Fibroblast of skin of scalp (primary cell): ENCODE measurements around the gene SIM1.
A peak's percentile ranks its signal among the peaks of the same experiment; 100 is the strongest.
"Not testable (repeated sequence)": the region's sequence is repeated elsewhere in the genome, so short reads cannot be mapped to it uniquely, and the experiment has no call there.

Experiments used
- DNase-seq: peaks from one replicate; pipeline ENCODE4 v3.0.0-alpha.2; 2013

SIM1 gene

GRCh38 chr6:100426744-100427338 lies 37.9 kb downstream of the SIM1 start:
- no peak for DNase-seq

DNA sequence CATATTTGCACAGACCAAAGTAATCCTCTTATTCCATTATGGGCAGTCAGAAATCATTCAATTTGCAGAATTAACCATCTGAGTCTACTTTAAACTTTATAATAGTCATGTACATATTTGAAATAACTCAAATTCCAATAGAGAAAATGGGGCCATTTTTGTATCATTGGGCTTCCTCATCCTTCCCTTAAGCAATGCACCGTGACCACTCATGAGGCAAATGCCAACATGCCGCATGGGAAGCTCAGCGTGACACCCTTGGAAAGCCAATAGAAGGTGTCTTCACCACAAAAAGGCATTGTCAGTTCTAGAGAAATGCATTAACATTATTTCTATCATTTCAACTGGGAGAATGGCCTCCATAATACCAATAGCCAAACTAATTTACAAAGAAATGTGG lies 38.5 kb downstream of the SIM1 start:
- peak; percentile 64 for DNase-seq

DNA sequence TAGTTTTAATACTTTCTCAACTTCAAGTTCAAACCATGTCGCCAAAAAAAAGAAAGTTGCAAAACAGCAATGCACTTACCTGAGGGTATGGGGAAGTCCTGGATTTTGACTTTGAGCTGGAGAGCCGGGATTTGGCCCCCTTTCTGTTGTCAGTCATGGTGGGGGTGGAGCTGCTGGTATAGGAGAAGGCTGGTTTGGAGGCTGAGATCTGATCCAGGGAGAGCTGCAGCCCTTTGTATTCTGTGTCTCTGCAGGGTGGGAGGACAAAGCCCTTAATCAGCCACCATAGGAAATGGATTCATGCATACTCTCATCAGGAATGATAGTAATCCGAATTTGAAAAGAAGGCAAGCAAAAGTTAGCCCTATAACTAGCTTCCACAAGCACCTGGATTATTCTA lies 44.0 kb downstream of the SIM1 start:
- DNase-seq, result no peak

DNA sequence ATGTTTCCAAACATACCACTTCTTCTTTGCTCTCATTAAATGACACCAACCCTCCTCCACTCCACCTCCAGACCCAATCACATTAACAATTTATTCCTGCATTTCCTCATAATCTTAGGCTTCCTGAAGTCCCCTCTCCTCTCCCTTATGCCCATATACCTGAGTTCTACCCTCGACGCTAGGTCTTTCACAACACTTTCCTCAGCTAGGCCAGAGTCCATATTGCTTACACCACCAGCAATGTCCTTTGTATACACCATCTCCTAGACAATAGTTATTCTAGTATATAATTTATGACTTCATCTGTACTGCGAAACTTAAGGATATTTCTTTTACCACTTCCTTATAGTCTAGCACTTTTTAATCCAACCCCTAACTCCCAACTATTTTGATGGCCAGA lies 47.7 kb downstream of the SIM1 start:
- no peak for DNase-seq

DNA sequence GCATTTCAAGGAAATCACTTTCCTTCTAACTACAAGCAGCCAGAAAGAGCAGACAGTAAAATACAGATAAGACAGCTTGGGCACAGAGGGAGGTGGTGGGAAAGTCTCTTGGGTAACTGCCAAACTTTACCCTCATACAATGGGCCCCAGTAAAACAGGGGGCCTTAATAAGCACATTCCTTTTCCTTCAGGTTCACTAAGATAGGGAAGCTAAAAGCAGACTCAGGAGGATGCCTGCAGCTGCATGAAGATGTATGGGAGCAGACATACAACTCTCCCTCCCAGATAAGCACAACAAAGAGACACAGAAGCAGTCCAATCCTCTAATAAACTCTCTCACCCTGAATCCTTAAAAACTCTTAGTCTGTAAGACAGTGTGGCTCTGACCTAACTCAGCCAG lies 49.0 kb downstream of the SIM1 start:
- DNase-seq, result no peak

- no peak for DNase-seq
Observed at GRCh38 chr6:100412872-100413271, 51.8 kb downstream of the SIM1 start.

DNA sequence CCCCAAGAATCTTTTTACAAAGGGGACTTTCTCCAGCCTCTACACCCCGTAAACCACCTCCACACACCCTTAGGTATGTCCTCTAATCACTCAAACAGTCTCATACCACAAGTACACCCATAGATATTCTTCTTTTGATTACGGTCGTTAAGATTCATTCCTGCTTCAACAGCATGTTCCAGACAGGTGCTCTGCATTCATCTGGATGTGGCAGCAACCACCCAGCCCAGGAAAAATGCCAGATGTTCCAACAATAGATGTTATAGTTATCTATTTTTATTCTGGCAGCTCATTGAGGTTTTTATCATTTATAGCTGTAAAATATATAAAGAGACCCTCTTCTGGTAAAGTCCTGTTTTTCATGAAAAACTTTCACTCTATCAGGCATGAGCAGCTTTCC lies 60.7 kb downstream of the SIM1 start:
- no peak for DNase-seq

GRCh38 chr6:100393493-100393892 lies 71.2 kb downstream of the SIM1 start:
- no peak for DNase-seq

DNA sequence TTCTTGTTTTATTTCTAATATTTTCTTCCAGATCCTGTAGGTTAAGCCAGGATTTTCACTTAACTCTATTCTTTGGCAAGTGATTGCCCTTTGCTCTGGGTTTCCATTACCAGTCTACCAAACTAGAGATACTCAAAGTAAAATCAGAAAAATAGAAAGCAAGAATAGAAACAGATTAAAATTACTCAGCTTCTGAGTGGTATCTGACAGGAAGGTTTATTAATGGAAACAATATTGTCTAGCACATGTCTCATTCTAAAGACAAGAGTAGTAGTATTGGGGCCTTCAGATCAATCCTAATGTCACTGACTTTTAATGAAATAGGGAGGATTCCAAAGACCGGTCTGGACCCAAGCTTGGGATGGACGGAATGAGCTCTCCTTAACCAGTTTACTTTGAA lies 72.3 kb downstream of the SIM1 start:
- no peak for DNase-seq

GRCh38 chr6:100388868-100389519 lies 75.7 kb downstream of the SIM1 start:
- DNase-seq, result no peak

GRCh38 chr6:100382767-100383195 lies 81.9 kb downstream of the SIM1 start:
- DNase-seq, result no peak

GRCh38 chr6:100382031-100382430 lies 82.7 kb downstream of the SIM1 start:
- no peak for DNase-seq

DNA sequence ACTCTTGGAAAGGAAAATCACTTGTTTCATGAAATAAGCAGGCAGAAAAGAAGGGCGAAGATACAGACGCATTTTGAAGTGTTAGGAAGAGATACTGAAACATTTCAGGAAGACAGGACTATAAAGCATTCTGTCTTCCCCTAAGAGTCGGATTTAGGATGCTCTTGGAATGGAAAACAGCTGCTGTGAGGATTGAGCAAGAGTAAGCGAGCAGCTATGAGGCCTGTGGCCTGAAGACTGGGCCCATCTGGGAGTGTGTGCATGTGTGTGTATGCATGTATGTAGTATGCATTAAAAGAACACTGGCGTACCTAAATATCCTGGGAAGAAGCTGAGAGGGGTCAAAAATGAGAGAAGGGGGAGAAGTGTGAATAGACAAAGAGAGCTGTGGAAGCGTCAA lies 83.6 kb downstream of the SIM1 start:
- DNase-seq, result peak; percentile 47

- no peak for DNase-seq
Observed at GRCh38 chr6:100379386-100379785, 85.3 kb downstream of the SIM1 start.

GRCh38 chr6:100378576-100378975 lies 86.1 kb downstream of the SIM1 start:
- DNase-seq, result no peak

GRCh38 chr6:100376103-100376502 lies 88.6 kb downstream of the SIM1 start:
- no peak for DNase-seq

- no peak for DNase-seq
Observed at GRCh38 chr6:100372326-100373091, 92.2 kb downstream of the SIM1 start.

DNA sequence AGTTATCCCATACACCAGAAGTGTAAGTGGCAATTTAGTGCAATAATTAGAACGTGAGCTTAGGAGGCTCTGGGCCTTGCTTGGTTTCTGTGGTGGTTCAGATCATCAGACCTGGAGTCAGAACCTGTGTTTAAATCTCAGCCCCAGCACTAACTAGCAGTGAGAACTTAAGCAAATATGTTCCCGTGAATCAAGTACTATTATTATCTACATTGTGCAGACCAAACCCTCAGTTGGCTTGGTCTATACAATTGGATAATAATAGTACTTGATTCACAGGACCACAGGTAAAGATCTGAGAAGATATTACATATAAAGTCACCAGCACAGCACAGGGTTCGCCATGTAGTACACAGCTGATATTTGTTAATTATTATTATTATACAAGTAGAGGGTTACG lies 93.1 kb downstream of the SIM1 start:
- no peak for DNase-seq

- no peak for DNase-seq
Observed at GRCh38 chr6:100370265-100370664, 94.5 kb downstream of the SIM1 start.

DNA sequence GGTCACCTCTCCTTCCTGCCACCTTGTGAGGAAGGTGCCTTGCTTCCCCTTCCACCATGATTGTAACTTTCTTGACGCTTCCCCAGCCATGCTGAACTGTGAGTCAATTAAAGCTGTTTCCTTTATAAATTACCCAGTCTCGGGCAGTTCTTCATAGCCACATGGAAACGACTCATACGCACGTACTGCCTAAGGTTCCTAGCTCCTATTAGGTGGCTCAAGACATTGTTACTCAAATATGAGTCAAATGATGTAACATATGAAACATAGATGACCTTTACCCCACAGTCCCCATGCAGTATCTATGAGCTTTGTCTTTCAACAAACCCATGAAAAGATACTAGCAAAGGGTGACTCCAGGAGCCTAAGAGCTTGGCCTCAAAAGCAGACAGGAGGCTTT lies 98.3 kb downstream of the SIM1 start:
- peak; percentile 58 for DNase-seq

DNA sequence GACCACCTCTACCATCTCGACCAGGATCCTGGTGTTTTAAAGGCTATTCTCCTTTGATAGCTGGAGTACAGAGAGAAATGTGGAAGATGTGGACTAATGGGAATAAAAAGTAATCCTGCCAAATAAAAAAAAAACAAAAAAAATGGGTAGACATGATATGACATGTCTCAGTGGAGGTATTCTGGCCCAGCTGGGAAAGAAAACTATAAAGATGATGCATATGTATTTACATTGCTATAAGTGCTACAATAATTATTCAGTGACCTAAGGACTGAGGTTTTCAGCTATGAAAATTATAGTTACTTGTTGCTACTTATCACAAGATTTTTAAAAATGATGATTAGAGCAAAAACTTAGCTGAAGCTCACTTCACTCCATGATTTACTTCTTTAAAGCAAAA lies 101.1 kb downstream of the SIM1 start:
- DNase-seq, result no peak

DNA sequence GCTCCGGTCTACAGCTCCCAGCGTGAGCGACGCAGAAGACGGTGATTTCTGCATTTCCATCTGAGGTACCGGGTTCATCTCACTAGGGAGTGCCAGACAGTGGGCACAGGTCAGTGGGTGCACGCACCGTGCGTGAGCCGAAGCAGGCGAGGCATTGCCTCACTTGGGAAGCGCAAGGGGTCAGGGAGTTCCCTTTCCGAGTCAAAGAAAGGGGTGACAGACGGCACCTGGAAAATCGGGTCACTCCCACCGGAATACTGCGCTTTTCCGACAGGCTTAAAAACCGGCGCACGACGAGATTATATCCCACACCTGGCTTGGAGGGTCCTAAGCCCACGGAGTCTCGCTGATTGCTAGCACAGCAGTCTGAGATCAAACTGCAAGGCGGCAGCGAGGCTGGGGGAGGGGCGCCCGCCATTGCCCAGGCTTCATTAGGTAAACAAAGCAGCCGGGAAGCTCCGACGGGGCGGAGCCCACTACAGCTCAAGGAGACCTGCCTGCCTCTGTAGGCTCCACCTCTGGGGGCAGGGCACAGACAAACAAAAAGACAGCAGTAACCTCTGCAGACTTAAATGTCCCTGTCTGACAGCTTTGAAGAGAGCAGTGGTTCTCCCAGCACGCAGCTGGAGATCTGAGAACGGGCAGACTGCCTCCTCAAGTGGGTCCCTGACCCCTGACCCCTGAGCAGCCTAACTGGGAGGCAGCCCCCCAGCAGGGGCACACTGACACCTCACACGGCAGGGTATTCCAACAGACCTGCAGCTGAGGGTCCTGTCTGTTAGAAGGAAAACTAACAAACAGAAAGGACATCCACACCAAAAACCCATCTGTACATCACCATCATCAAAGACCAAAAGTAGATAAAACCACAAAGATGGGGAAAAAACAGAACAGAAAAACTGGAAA lies 109.7 kb downstream of the SIM1 start:
- not testable (repeated sequence) for DNase-seq
